TTC549 (cell line): ENCODE results near the gene MED16.
"Not testable (repeated sequence)": the region's sequence is repeated elsewhere in the genome, so short reads cannot be mapped to it uniquely, and the experiment has no call there.

Experiments
- FAIRE-seq: peaks from 2 replicates; lab custom pipeline; 2012; peaks lifted over from hg19 to GRCh38; lab: Jason Lieb, UNC

MED16 gene

DNA sequence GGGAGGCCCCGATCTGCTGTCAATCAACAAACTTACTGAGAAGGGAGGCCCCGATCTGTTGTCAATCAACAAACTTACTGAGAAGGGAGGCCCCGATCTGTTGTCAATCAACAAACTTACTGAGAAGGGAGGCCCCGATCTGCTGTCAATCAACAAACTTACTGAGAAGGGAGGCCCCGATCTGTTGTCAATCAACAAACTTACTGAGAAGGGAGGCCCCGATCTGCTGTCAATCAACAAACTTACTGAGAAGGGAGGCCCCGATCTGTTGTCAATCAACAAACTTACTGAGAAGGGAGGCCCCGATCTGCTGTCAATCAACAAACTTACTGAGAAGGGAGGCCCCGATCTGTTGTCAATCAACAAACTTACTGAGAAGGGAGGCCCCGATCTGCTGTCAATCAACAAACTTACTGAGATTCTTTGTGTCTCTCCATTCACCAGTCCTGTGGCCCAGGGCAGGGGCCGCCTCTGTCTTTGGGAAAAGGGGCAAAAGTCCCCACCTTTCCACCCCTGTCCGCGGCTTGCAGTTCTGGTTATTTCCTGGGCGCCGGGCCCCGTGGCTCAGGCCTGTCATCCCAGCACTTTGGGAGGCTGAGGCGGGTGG is 39.3 kb downstream of the MED16 start:
- not testable (repeated sequence) for FAIRE-seq

DNA sequence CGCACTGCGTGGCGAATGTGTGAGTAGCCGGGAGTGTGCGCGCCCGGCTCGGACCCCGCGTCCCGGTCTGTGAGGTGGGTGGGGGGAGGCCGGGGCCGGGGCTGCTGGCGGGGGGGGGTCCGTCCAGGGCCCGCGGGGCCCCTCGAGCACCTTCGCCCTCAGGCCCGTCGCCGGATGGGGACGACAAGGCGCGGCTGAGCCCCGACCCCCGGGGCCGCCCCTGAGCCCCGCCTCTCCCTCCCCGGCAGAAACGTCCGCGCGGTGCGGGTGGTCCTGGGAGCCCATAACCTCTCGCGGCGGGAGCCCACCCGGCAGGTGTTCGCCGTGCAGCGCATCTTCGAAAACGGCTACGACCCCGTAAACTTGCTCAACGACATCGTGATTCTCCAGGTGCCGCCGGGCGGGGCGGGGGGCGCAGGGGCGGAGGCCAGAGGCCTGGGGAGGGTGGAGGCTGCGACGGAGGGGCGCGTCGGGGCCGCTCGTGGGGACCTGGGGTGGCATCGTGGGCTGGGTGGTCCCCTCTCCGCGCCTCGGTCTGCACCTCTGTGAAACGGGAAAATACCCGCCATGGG is 39.9 kb downstream of the MED16 start:
- no peak for FAIRE-seq

DNA sequence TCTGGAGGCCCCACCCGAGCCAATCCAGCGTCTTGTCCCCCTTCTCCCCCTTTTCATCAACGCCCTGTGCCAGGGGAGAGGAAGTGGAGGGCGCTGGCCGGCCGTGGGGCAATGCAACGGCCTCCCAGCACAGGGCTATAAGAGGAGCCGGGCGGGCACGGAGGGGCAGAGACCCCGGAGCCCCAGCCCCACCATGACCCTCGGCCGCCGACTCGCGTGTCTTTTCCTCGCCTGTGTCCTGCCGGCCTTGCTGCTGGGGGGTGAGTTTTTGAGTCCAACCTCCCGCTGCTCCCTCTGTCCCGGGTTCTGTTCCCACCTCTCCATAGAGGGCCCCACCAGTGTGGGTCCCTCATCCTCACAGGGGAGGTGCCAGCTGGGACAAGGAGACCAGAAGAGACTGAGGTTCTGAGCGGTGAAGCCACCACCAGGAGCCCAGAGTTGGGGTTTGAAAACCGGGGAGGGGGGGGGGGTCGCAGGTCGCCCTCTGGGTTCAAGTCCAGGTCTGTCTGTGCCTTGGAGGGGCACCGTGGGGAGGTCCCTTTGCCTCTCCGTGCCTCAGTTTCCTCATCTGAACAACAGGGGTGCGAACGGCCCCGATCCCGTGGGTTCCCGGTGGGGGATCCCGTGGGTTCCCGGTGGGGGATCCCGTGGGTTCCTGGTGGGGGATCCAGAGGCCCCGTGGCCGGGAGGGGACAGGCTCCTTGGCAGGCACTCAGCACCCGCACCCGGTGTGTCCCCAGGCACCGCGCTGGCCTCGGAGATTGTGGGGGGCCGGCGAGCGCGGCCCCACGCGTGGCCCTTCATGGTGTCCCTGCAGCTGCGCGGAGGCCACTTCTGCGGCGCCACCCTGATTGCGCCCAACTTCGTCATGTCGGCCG is 40.6 kb downstream of the MED16 start, which contains the start of gene ELANE:
TSS of gene ELANE (plus strand) at position 168 of the 878 bp plus-strand sequence. CDS start at position 194, 26 bp downstream.
- FAIRE-seq = no peak

DNA sequence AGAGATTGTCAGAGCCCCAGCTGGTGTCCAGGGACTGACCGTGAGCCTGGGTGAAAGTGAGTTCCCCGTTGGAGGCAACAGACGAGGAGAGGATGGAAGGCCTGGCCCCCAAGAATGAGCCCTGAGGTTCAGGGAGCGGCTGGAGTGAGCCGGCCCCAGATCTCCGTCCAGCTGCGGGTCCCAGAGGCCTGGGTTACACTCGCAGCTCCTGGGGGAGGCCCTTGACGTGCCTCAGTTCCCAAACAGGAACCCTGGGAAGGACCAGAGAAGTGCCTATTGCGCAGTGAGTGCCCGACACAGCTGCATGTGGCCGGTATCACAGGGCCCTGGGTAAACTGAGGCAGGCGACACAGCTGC is 42.0 kb downstream of the MED16 start:
- FAIRE-seq = no peak

DNA sequence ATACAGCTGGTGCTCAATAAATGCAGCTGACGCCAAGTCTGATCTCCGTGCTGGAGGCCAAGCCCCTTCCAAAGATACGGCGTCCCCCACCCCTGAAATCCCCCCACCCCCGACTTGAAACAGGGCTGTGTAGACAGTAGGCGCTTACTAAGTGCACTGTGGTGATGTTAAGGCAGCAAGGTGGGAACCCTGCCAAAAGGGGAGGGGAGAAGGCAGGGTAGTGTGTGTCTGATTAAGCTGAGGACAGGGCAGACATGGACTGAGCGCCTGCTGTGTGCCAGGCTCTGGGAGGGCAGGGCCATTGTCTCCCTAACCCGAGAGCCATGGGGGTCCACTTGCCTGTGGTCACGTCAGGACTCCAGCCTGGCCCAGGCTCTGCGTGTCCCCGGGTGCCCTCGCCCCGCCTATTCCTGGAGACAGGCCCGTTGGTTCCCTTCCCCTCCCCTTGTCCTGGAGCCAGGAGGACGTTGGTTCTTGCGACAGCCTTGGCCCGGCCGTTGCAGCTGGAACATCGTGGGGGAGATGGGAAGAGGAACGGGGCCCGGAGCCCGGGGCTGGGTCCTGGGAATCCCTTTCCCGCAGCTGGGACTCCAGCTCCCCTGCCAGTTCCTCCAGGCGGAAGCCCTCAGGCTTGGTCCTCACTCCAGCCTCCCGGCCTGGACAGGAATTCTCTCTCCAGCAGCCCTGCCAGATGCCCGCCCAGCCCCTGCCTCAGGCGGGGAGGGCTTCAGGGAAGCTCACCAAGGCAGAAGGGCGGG is 42.6 kb downstream of the MED16 start:
- FAIRE-seq = no peak

DNA sequence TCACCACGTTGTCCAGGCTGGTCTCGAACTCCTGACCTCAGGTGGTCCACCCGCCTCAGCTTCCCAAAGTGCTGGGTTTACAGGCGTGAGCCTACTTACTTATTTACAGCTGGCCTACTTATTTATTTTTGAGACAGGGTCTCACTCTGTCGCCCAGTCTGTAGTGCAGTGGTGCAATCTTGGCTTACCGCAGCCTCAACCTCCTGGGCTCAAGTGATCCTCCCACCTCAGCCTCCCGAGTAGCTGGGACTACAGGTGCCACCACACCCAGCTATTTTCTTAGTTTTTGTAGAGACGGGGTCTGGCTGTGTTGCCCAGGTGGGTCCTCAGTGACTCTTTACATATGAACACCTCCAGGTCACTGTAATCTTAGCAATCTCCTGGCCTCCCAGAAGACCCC is 43.8 kb downstream of the MED16 start:
- FAIRE-seq = not testable (repeated sequence)

DNA sequence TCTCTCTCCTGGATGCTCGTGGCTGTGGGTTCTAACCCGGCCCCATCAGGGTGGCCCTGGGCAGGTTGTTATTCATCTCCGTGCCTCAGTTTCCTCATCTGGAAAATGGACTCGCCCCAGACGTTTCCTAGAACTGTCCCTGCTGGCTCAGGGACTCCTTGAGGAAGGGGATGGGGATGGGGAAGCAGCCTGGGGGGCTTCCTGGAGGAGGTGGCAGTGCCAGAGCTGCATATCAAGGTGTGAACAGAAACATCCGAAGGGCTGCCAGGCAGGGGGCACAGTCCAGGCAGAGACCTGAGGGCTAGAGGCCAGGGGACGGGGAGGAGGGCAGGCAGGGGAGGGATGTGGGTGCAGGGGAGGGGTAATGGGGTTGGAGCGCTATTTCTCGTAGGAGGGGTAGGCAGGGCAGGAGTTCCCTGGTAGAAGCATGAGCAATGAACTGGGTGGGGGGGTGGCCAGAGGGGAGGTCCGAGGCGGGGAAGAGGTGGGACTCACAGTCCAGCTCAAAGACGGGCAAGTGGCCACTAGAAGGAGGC is 44.5 kb downstream of the MED16 start:
- no peak for FAIRE-seq

DNA sequence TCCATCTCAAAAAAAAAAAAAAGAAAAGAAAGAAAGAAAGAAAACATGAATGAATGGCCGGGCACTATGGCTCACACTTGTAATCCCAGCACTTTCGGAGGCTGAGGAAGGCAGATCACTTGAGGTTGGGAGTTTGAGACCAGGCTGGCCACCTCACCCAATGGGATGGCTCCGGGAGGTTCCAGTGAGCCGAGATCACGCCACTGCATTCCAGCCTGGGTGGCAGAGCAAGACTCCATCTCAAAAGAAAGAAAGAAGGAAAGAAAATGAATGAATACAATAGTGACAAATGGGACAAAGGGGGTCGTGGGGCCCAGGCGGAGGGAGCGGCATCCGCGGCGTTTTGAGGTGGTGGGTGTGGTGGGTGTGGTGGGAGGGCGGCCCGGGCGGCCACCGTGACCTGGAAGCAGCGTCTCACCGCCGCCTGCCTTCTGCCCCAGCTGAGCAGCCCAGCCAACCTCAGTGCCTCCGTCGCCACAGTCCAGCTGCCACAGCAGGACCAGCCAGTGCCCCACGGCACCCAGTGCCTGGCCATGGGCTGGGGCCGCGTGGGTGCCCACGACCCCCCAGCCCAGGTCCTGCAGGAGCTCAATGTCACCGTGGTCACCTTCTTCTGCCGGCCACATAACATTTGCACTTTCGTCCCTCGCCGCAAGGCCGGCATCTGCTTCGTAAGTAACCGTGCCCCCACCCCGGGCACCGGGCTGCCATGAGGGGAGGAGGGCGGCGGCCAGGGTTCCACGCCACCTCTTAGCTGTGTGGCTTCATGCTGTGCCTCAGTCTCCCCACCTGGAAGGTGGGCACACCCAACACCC is 47.1 kb downstream of the MED16 start:
- no peak for FAIRE-seq

DNA sequence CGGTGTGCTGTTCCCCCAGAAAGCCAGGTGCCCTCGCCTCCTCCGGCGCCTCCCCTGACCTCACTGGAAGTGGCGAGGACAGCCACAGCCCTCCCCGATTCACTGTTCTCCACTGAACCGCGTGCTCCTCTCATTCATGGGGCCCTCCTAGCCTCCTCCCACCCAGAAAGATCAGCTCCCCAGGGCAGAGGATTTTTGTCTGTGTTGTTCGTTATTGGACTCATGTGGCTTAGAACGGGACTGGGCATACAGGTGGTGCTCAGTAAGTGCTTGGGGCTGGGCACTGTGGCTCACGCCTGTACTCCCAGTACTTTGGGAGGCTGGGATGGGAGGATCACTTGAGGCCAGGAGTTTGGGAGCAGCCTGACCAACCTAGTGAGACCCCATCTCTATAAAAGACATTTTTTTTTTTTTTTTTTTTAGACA is 48.4 kb downstream of the MED16 start:
- no peak for FAIRE-seq

DNA sequence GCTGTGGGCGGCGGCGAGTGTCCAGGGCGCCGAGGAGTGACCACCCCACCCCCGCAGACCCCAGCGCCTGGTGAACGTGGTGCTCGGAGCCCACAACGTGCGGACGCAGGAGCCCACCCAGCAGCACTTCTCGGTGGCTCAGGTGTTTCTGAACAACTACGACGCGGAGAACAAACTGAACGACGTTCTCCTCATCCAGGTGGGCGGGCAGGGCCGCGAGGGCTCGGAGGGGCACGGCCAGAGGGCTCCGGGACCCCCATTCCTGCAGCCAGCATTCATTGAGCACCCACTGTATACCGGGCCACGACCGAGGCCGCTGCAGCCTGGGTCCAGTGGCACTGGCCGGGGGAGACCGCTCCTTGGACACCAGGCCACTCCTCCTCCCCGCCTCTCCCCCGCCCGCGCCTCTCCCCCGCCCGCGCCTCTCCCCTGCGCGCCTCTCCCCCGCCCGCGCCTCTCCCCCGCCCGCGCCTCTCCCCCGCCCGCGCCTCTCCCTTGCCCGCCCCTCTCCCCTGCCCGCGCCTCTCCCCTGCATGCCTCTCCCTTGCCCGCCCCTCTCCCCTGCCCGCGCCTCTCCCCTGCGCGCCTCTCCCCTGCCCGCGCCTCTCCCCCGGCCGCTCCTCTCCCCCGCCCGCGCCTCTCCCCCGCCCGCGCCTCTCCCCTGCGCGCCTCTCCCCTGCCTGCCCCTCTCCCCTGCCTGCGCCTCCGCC is 49.0 kb downstream of the MED16 start:
- no peak for FAIRE-seq

DNA sequence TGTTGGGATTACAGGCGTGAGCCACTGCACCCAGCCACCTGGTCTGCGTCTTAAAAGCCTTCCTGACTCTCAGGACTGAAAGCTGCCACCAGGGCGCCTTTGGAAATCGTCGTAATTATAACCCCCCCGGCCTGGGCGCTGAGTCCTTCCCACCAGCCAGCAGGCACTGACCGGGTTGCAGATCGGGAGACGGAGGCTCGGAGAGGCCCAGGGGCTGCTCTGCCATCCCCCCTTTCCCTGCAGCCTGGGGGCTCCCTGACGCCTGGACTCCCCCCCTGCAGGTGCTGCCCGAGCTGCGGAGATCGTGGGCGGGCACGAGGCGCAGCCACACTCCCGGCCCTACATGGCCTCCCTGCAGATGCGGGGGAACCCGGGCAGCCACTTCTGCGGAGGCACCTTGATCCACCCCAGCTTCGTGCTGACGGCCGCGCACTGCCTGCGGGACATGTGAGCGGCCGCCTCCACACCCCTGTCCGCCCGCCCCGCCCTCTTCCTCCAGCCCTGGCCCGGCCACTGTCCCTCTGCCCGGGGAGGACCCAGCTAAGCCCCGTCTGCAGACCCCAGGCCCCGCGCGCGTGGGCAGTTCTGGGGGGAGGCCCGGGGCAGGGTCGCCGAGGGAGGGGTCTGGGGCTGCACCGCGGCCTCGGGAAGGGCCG is 49.7 kb downstream of the MED16 start:
- FAIRE-seq = no peak

DNA sequence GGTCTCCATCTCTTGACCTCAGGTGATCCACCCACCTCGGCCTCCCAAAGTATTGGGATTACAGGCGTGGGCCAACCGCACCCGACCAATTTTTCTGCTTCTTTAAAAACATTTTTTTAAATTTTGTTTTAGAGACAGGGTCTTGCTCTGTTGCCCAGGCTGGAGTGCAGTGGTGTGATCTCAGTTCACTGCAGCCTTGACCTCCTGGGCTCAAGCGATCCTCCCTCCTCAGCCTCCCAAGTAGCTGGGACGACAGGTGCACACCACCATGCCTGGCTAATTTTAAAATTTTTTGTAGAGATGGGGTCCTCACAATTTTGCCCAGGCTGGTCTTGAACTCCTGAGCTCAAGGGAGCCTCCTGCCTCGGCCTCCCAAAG is 50.2 kb downstream of the MED16 start:
- FAIRE-seq = not testable (repeated sequence)

DNA sequence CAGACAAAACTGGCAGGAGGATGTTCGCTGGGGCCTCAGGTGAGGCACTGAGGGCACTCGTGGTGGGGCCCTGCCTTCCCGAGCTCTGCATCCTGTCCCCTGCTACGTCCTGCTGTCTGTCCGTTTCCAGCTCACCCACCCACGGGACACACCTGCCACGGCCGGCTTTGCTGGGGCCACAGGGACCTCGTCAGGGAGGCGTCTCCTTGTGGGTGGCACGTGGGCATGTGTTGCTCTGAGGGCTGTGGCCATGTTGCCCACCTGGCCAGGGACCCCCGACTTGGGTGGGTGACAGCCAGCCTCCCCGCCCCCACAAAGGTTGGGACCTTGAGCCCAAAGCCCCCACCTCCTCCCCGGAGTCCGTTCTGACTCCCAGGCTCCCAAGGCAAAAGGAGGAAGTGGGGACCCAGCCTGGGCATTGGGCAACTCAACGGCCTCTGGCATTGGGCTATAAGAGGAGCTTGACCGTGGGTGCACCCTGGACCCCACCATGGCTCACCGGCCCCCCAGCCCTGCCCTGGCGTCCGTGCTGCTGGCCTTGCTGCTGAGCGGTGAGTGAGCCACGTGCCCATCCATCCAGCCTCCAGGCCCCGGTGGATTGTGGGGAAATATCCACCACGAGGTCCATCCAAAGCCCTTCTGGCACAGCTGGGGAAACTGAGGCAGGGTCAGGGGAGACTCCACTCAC is 52.3 kb downstream of the MED16 start, which contains the start of gene PRTN3:
TSS of gene PRTN3 (plus strand) at position 481 of the 688 bp plus-strand sequence. CDS start at position 491, 10 bp downstream.
- FAIRE-seq = no peak

DNA sequence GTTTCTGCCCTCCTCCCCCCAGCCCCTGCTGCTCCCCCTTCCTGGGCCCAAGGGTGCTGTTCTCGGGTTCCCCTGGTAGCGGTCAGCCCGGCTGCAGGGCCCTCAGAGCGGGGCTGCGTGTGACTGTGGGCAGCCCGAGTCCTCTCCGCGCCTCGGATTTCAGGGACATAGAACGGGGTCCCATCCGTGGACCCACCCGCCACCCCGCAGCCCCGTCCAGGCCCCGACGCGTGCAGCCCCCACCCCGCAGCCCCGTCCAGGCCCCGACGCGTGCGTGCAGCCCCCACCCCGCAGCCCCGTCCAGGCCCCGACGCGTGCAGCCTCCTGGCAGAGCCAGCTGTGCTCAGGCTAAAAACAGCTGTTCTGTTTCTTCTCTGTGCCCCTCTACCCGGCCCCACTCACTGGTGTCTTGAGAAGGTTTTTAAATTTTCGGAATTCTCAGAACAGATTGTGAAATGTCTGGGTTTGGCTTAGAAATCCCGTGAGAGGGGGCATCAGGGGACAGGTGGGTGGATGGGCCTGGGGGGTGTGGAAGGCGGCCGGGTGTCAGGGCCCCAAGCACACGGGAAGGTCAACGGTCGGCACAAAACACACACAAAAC is 57.7 kb downstream of the MED16 start:
- no peak for FAIRE-seq

DNA sequence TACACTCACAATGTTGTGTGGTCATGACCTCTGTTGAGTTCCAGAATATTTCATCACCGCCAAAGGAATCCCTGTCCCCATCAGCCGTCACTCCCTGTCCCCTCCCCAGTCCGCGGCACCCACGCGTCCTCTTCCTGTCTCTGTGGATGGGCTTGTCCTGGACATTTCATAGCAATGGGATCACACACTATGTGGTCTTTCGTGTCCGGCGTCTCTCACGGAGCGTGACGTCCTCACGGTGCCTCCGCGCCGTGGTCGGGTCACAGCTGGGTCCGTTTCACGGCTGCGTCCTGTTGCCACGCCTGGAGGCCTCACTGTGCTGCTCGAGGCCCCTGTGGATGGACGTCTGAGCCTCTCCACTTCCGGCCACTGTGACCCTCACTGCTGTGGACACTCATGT is 58.8 kb downstream of the MED16 start:
- no peak for FAIRE-seq

DNA sequence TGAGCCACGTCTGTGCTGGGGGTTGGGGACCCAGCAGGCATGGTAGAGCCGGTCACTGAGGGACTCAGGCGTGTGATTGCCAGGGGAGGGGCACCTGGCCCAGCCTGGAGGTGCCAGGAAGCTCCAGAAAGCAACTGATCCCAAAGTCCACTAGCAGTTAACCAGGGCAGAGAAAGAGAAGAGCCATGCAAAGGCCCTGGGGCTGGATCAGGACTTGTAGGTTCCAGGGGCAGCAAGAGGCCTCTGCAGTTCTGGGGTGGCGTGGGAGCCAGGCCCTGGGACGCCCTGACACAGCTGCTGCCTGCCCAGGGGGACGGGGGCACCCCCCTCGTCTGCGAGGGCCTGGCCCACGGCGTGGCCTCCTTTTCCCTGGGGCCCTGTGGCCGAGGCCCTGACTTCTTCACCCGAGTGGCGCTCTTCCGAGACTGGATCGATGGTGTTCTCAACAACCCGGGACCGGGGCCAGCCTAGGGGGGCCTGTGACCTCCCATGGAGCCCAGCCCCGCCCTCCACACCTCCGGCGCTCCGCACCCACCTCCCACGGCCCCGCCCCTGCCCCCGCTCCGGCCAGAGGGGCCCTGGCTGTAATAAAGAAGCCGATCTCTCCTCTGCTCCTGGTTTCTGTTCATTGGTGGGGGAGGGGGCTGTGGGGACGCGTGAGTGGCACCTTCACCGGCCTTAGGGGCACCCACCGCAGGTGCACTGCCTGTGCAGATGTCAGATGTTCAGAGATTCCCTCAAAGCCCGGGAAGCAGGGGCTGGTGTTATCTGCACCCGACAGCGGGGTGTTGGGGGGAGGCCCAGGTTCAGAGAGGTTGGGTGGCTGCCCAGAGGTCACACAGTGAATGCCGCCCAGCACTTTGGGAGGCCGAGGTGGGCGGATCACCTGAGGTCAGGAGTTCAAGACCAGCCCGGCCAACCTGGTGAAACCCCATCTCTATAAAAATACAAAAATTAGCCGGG is 61.3 kb downstream of the MED16 start:
- FAIRE-seq = no peak

DNA sequence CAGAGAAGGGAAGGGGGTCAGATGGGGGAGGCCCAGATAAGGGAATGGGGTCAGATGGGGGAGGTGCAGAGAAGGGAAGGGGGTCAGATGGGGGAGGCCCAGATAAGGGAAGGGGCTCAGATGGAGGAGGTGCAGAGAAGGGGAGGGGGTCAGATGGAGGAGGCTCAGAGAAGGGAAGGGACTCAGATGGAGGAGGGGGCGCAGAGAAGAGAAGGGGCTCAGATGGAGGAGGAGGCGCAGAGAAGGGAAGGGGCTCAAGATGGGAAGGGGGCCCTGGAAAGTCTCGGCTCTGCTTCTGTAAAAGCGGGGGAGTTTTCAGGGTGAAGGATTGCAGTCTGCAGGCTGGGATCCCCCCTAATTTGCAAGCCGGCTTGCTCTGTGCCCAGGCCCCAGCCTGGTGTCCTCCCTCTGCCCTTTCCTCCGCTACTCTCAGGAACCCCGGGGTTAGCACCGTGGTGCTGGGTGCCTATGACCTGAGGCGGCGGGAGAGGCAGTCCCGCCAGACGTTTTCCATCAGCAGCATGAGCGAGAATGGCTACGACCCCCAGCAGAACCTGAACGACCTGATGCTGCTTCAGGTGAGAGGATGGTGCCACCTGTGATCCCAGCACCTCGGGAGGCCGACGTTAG is 63.7 kb downstream of the MED16 start:
- FAIRE-seq = no peak
